A673 (cell line): Measurements from ENCODE around the gene RPH3AL. TPM values are rescaled to one million over a fixed set of nuclear protein-coding genes. Genes with fewer than 3 reads are reported as not detected.

Experiments used
- BruUV-seq: library from RNA; stranded (reverse); fragments of 400-500 nt; replicated peaks from 2 replicates; lab custom pipeline; 2021; lab: Mats Ljungman, UMichigan
- CTCF ChIA-PET: fragments of 300-600 bp; sonication (Branson Sonifier 250); formaldehyde crosslinking; loops from one replicate; lab custom pipeline; 2022; ENCODE audit warnings: antibody characterized with exemption; lab: Charles Lee
- POLR2A ChIA-PET: fragments of 300-600 bp; sonication (Branson Sonifier 250); formaldehyde crosslinking; loops from one replicate; lab custom pipeline; 2022; ENCODE audit warnings: antibody characterized with exemption; ENCODE audit not compliant: low non-redundant PET; lab: Charles Lee
- DNase-seq: peaks from one replicate; pipeline ENCODE4 v3.0.0-alpha.2; 2015; ENCODE audit warnings: low spot score
- H3K27ac ChIP-seq: fragments of 200-600 bp; sonication (generic); 2 replicates; pipeline ENCODE4 v1.5.1; 2016; ENCODE audit warnings: mixed run types, low read depth, mild to moderate bottlenecking, mixed read lengths, antibody characterized with exemption, low read length; ENCODE audit not compliant: poor library complexity, severe bottlenecking
- H3K27me3 ChIP-seq: fragments of 200-600 bp; sonication (generic); replicated peaks from 2 replicates; pipeline ENCODE4 v1.6.1; 2017; ENCODE audit warnings: mixed run types, low read depth, mild to moderate bottlenecking, mixed read lengths, antibody characterized with exemption, low read length; ENCODE audit not compliant: insufficient read depth, poor library complexity
- H3K36me3 ChIP-seq: fragments of 200-600 bp; sonication (generic); 2 replicates; pipeline ENCODE4 v1.6.1; 2016; ENCODE audit warnings: mixed run types, mild to moderate bottlenecking, mixed read lengths, antibody characterized with exemption, low read length; ENCODE audit not compliant: insufficient read depth, poor library complexity, severe bottlenecking
- H3K4me1 ChIP-seq: fragments of 200-600 bp; sonication (generic); 2 replicates; pipeline ENCODE4 v1.6.1; 2017; ENCODE audit warnings: mixed run types, mild to moderate bottlenecking, mixed read lengths, antibody characterized with exemption, low read length; ENCODE audit not compliant: insufficient read depth, poor library complexity, severe bottlenecking
- H3K4me3 ChIP-seq: fragments of 200-600 bp; sonication (generic); 2 replicates; pipeline ENCODE4 v1.5.1; 2016; ENCODE audit warnings: low read depth, mixed run types, mild to moderate bottlenecking, mixed read lengths, low read length; ENCODE audit not compliant: poor library complexity, severe bottlenecking
- H3K9me3 ChIP-seq: fragments of 200-600 bp; sonication (generic); 2 replicates; pipeline ENCODE4 v1.6.1; 2016; ENCODE audit warnings: mixed run types, low read depth, mild to moderate bottlenecking, mixed read lengths, antibody characterized with exemption, low read length; ENCODE audit not compliant: poor library complexity, severe bottlenecking
- EZH2 ChIP-seq: fragments of 200-600 bp; sonication (generic); IDR thresholded peaks from 2 replicates; pipeline ENCODE4 v1.6.1; 2017; ENCODE audit warnings: borderline replicate concordance, low read depth, mild to moderate bottlenecking, mixed read lengths, antibody characterized with exemption, low read length; ENCODE audit not compliant: poor library complexity, severe bottlenecking
- intact Hi-C: fragments of 100-400 bp; cut with micrococcal nuclease; formaldehyde crosslinking; loops from one replicate; pipeline ENCODE4 v1.10.0; 2022; ENCODE audit not compliant: unreplicated experiment
- total RNA-seq: library from RNA; stranded (reverse); gene quantifications from 2 replicates; pipeline ENCODE4 v1.2.3, GENCODE V29; 2021
- TF ChIP-seq, protein P1 (sequence below): fragments of 300-800, 200-600 bp; sonication (generic); conservative IDR thresholded peaks from 2 replicates; pipeline ENCODE4 v1.5.1; 2017; ENCODE audit warnings: low read depth, mild to moderate bottlenecking, antibody characterized with exemption, low read length, moderate library complexity, mixed read lengths

RPH3AL gene
- total RNA-seq, 1 experiment from 2014 or later, result 0.82 TPM

- Histone ChIP-seq H3K4me1 (no peaks in the 10 kb centered on the region), H3K27me3 (peaks cover 6% of the 10 kb centered on the region), H3K36me3 (no peaks in the 10 kb centered on the region), H3K4me3 (no peak overlapping the region), H3K9me3 (no peaks in the 10 kb centered on the region), H3K27ac (no peak overlapping the region)
- intact Hi-C loops, result no loop called here
- DNase-seq, result no peak
- CTCF ChIA-PET, result no interaction called here
- no TSS peak for BruUV-seq
- TF ChIP-seq, protein P1, sequence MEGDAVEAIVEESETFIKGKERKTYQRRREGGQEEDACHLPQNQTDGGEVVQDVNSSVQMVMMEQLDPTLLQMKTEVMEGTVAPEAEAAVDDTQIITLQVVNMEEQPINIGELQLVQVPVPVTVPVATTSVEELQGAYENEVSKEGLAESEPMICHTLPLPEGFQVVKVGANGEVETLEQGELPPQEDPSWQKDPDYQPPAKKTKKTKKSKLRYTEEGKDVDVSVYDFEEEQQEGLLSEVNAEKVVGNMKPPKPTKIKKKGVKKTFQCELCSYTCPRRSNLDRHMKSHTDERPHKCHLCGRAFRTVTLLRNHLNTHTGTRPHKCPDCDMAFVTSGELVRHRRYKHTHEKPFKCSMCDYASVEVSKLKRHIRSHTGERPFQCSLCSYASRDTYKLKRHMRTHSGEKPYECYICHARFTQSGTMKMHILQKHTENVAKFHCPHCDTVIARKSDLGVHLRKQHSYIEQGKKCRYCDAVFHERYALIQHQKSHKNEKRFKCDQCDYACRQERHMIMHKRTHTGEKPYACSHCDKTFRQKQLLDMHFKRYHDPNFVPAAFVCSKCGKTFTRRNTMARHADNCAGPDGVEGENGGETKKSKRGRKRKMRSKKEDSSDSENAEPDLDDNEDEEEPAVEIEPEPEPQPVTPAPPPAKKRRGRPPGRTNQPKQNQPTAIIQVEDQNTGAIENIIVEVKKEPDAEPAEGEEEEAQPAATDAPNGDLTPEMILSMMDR, result no peak
- TF ChIP-seq EZH2, result no peak
- POLR2A ChIA-PET, result no interaction called here
These were observed 93.7 kb downstream of the RPH3AL start for GRCh38 chr17:258906-259305.

- ChIA-PET CTCF (no interaction called here), POLR2A (no interaction called here)
- no peaks in the 10 kb centered on the region for H3K36me3 ChIP-seq
- H3K9me3 ChIP-seq, result no peaks in the 10 kb centered on the region
- H3K27ac ChIP-seq, result no peak overlapping the region
- BruUV-seq, result no TSS peak
- no peak for DNase-seq
- peaks cover 6% of the 10 kb centered on the region for H3K27me3 ChIP-seq
- H3K4me3 ChIP-seq, result no peak overlapping the region
- no peaks in the 10 kb centered on the region for H3K4me1 ChIP-seq
- intact Hi-C loops, result no loop called here
- TF ChIP-seq, protein P1, result no peak
- TF ChIP-seq EZH2, result no peak
These were observed 94.4 kb downstream of the RPH3AL start for GRCh38 chr17:258045-258734.

- no TSS peak for BruUV-seq
- no peaks in the 10 kb centered on the region for H3K36me3 ChIP-seq
- intact Hi-C loops, result no loop called here
- H3K4me1 ChIP-seq, result no peaks in the 10 kb centered on the region
- TF ChIP-seq EZH2, result no peak
- TF ChIP-seq, protein P1, result no peak
- POLR2A ChIA-PET, result no interaction called here
- CTCF ChIA-PET, result no interaction called here
- no peaks in the 10 kb centered on the region for H3K27me3 ChIP-seq
- no peak overlapping the region for H3K27ac ChIP-seq
- no peak for DNase-seq
- H3K4me3 ChIP-seq, result no peak overlapping the region
- no peaks in the 10 kb centered on the region for H3K9me3 ChIP-seq
These were observed 99.3 kb downstream of the RPH3AL start for GRCh38 chr17:253091-253846.
